Progenitor cell of endocrine pancreas (in vitro differentiated cells): ENCODE results near the gene CABP2. TPM values are rescaled to one million over a fixed set of nuclear protein-coding genes. Genes with fewer than 3 reads are reported as not detected.

ENCODE experiments used
- DNase-seq: peaks from one replicate; pipeline ENCODE4 v3.0.0; 2021; ENCODE audit warnings: low spot score; ENCODE audit not compliant: unreplicated experiment
- H3K27ac Mint-ChIP-seq: 2 replicates; pipeline ENCODE4 v1.8.0; 2021; ENCODE audit warnings: mild to moderate bottlenecking, moderate library complexity, mixed read lengths
- H3K27me3 Mint-ChIP-seq: 2 replicates; pipeline ENCODE4 v1.8.0; 2021; ENCODE audit warnings: mixed read lengths
- H3K36me3 Mint-ChIP-seq: 2 replicates; pipeline ENCODE4 v1.8.0; 2022; ENCODE audit warnings: mixed read lengths; ENCODE audit not compliant: insufficient read depth
- H3K4me1 Mint-ChIP-seq: 2 replicates; pipeline ENCODE4 v1.8.0; 2021; ENCODE audit warnings: low read depth, mixed read lengths
- H3K4me3 Mint-ChIP-seq: 2 replicates; pipeline ENCODE4 v1.8.0; 2021; ENCODE audit warnings: low read depth, mild to moderate bottlenecking, moderate library complexity, mixed read lengths
- H3K9me3 Mint-ChIP-seq: 2 replicates; pipeline ENCODE4 v1.8.0; 2021; ENCODE audit warnings: low read depth, mixed read lengths
- CTCF ChIP-seq: fragments of 200-600 bp; sonication (generic); IDR thresholded peaks from one replicate; pipeline ENCODE4 v1.5.0; 2021; ENCODE audit warnings: antibody characterized with exemption, mild to moderate bottlenecking; ENCODE audit not compliant: unreplicated experiment
- microRNA-seq: library from miRNA; unstranded; fragments of <30 nt; microRNA quantifications from one replicate; pipeline ENCODE4 v1.1.0, GENCODE V29; 2020; ENCODE audit warnings: borderline number of aligned reads; ENCODE audit not compliant: unreplicated experiment
- total RNA-seq: library from RNA; stranded (reverse); gene quantifications from 2 replicates; pipeline ENCODE4 v1.2.1, GENCODE V29; 2021

The CABP2 gene
- total RNA-seq, 1 donor from 2014 or later: not detected

- Mint-ChIP-seq H3K4me1 (peaks cover 3% of the 10 kb centered on the region), H3K27ac (no peak overlapping the region), H3K27me3 (peaks cover 2% of the 10 kb centered on the region), H3K36me3 (no peaks in the 10 kb centered on the region), H3K9me3 (peaks cover 7% of the 10 kb centered on the region), H3K4me3 (no peak overlapping the region)
- no peak for DNase-seq
- TF ChIP-seq CTCF: no peak
Measured at GRCh38 chr11:67472882-67473281, 50.4 kb downstream of the CABP2 start.

GRCh38 chr11:67470337-67471002 is 52.8 kb downstream of the CABP2 start:
- Mint-ChIP-seq H3K9me3 (no peaks in the 10 kb centered on the region), H3K4me3 (peak overlapping the region; percentile 17), H3K27ac (no peak overlapping the region), H3K27me3 (peaks cover 2% of the 10 kb centered on the region), H3K36me3 (no peaks in the 10 kb centered on the region), H3K4me1 (peaks cover 9% of the 10 kb centered on the region)
- no peak for DNase-seq
- no peak for TF ChIP-seq CTCF

GRCh38 chr11:67469508-67469811 is 53.8 kb downstream of the CABP2 start:
- Mint-ChIP-seq H3K4me3 (peak overlapping the region; percentile 73), H3K36me3 (no peaks in the 10 kb centered on the region), H3K27ac (peak overlapping the region; percentile 93), H3K9me3 (no peaks in the 10 kb centered on the region), H3K27me3 (peaks cover 2% of the 10 kb centered on the region), H3K4me1 (peaks cover 12% of the 10 kb centered on the region)
- DNase-seq: no peak
- TF ChIP-seq CTCF: no peak

Small RNA genes within 50 kb of the gene (microRNA-seq; reads per million reads assigned to microRNA genes)
- not detected for gene MIR6752

Other genes with a start within 250 kb of the CABP2 start
- gene ANKRD13D, start 234.1 kb downstream of the CABP2 start, total RNA-seq: 74.9 and 76.0 TPM in 2 replicates
- 48.9 and 56.9 TPM in 2 replicates for gene SSH3, start 219.9 kb downstream of the CABP2 start, total RNA-seq
- 19.8 and 21.1 TPM in 2 replicates for gene POLD4, start 169.9 kb downstream of the CABP2 start, total RNA-seq
- gene CLCF1, start 149.8 kb downstream of the CABP2 start, total RNA-seq: 5.4 and 6.9 TPM in 2 replicates
- gene RAD9A, start 131.5 kb downstream of the CABP2 start, total RNA-seq: 39.0 and 49.1 TPM in 2 replicates
- 140 and 145 TPM in 2 replicates for gene PPP1CA, start 121.6 kb downstream of the CABP2 start, total RNA-seq
- 0.24 TPM in 1 of 2 replicates, not detected in the other for gene TBC1D10C, start 119.4 kb downstream of the CABP2 start, total RNA-seq
- 0.29 and 0.53 TPM in 2 replicates for gene CARNS1, start 107.8 kb downstream of the CABP2 start, total RNA-seq
- 51.7 and 53.8 TPM in 2 replicates for gene RPS6KB2, start 95.0 kb downstream of the CABP2 start, total RNA-seq
- gene PTPRCAP, start 85.8 kb downstream of the CABP2 start, total RNA-seq: 0.73 and 2.3 TPM in 2 replicates
- gene CORO1B, start 80.0 kb downstream of the CABP2 start, total RNA-seq: 86.7 and 90.5 TPM in 2 replicates
- gene GPR152, start 70.7 kb downstream of the CABP2 start, total RNA-seq: not detected in 2 replicates
- 0.18 TPM in 1 of 2 replicates, not detected in the other for gene CABP4, start 68.1 kb downstream of the CABP2 start, total RNA-seq
- gene TMEM134, start 54.2 kb downstream of the CABP2 start, total RNA-seq: 63.3 and 68.6 TPM in 2 replicates
- 39.2 and 39.5 TPM in 2 replicates for gene AIP, start 40.4 kb downstream of the CABP2 start, total RNA-seq
- 67.9 and 76.3 TPM in 2 replicates for gene PITPNM1, start 18.1 kb downstream of the CABP2 start, total RNA-seq
- gene CDK2AP2, start 15.3 kb downstream of the CABP2 start, total RNA-seq: 35.0 and 35.7 TPM in 2 replicates
- 978 and 982 TPM in 2 replicates for gene GSTP1, start 60.4 kb upstream of the CABP2 start, total RNA-seq
- 137 and 150 TPM in 2 replicates for gene NDUFV1, start 83.5 kb upstream of the CABP2 start, total RNA-seq
- gene NUDT8, start 106.5 kb upstream of the CABP2 start, total RNA-seq: 5.1 and 6.3 TPM in 2 replicates
- not detected in 2 replicates for gene TBX10, start 116.3 kb upstream of the CABP2 start, total RNA-seq
- 3.0 and 3.4 TPM in 2 replicates for gene ACY3, start 127.3 kb upstream of the CABP2 start, total RNA-seq
- gene ALDH3B2, start 151.2 kb upstream of the CABP2 start, total RNA-seq: 0.67 and 1.6 TPM in 2 replicates